ENCODE results near the gene C15orf62.

The C15orf62 gene

GRCh38 chr15:40769274-40770146, at the start of gene C15orf62:
Gene C15orf62 (plus strand): TSS chr15:40769980. CDS start chr15:40770496, 516 bp downstream.
- no peak for DNase-seq (ENCODE audit: low spot score)

- no peak for DNase-seq (ENCODE audit: low spot score)
These were observed 48.1 kb upstream of the C15orf62 start for GRCh38 chr15:40721701-40722100.

- DNase-seq (ENCODE audit: low spot score): no peak
These were observed 47.4 kb upstream of the C15orf62 start for GRCh38 chr15:40722354-40722753.

GRCh38 chr15:40722934-40723333, 46.8 kb upstream of the C15orf62 start:
- DNase-seq (ENCODE audit: low spot score): no peak

GRCh38 chr15:40723919-40724318, 45.9 kb upstream of the C15orf62 start:
- DNase-seq (ENCODE audit: low spot score): no peak

- no peak for DNase-seq (ENCODE audit: low spot score)
These were observed 38.7 kb upstream of the C15orf62 start for GRCh38 chr15:40731034-40731433.

GRCh38 chr15:40736575-40736974, 33.2 kb upstream of the C15orf62 start:
- DNase-seq (ENCODE audit: low spot score): no peak

GRCh38 chr15:40737048-40737447, 32.7 kb upstream of the C15orf62 start:
- DNase-seq (ENCODE audit: low spot score): no peak

- no peak for DNase-seq (ENCODE audit: low spot score)
These were observed 30.7 kb upstream of the C15orf62 start for GRCh38 chr15:40739047-40739446.

GRCh38 chr15:40739854-40740253, 29.9 kb upstream of the C15orf62 start:
- DNase-seq (ENCODE audit: low spot score): no peak

GRCh38 chr15:40743485-40743901, 26.3 kb upstream of the C15orf62 start:
- DNase-seq (ENCODE audit: low spot score): no peak

- DNase-seq (ENCODE audit: low spot score): no peak
These were observed 25.6 kb upstream of the C15orf62 start for GRCh38 chr15:40743921-40744814.

GRCh38 chr15:40744815-40745152, 25.0 kb upstream of the C15orf62 start:
- DNase-seq (ENCODE audit: low spot score): no peak

- DNase-seq (ENCODE audit: low spot score): no peak
These were observed 22.8 kb upstream of the C15orf62 start for GRCh38 chr15:40746916-40747418.

GRCh38 chr15:40747685-40748631, 21.8 kb upstream of the C15orf62 start:
- no peak for DNase-seq (ENCODE audit: low spot score)

GRCh38 chr15:40749151-40749630, 20.6 kb upstream of the C15orf62 start:
- no peak for DNase-seq (ENCODE audit: low spot score)

- no peak for DNase-seq (ENCODE audit: low spot score)
These were observed 18.9 kb upstream of the C15orf62 start for GRCh38 chr15:40750885-40751284.

GRCh38 chr15:40751745-40752144, 18.0 kb upstream of the C15orf62 start:
- no peak for DNase-seq (ENCODE audit: low spot score)

- DNase-seq (ENCODE audit: low spot score): no peak
These were observed 15.3 kb upstream of the C15orf62 start for GRCh38 chr15:40754574-40754882.

GRCh38 chr15:40754883-40755811, 14.6 kb upstream of the C15orf62 start, which contains the start of gene RMDN3:
Gene RMDN3 (minus strand): TSS chr15:40755254. CDS start chr15:40754783, 471 bp downstream.
- peak; percentile 46 for DNase-seq (ENCODE audit: low spot score)
